H1 (cell line): Measurements from ENCODE around the gene NOX5. TPM values are rescaled to one million over a fixed set of nuclear protein-coding genes. Genes with fewer than 3 reads are reported as not detected.

Experiments
- BRCA1 ChIP-seq: IDR thresholded peaks from 2 replicates; pipeline ENCODE4 v1.6.1; 2012; ENCODE audit warnings: low read depth, low read length, improper control_type of control experiment
- TAF7 ChIP-seq: optimal IDR thresholded peaks from 2 replicates; pipeline ENCODE3; 2011; ENCODE audit warnings: low read depth, mild to moderate bottlenecking, inconsistent platforms, low read length, moderate library complexity, borderline replicate concordance
- polyA plus RNA-seq, 7 experiments: library from polyadenylated mRNA; depleted of rRNA in 3 of 7; stranded (reverse) in 5 of 7; unstranded in 2 of 7; fragments of >200 nt in 5 of 7; fragments of 200-250 nt in 2 of 7; gene quantifications; 1 replicate in 5 of 7; 2 replicates in 1 of 7; 4 replicates in 1 of 7; pipeline versions ENCODE4 v1.2.1 to v1.2.3, GENCODE V29; 2011 to 2013; ENCODE audit warnings: missing spikeins in 2 of 7, mixed read lengths in 2 of 7
- total RNA-seq: library from RNA; stranded (reverse); fragmentation: NEBNext Ultra II Directional; extraction: Animal tissue kit (Norgen Biotek cat#: 25700); gene quantifications from 2 replicates; pipeline ENCODE4 v1.2.1, GENCODE V29; 2021

The NOX5 gene
- total and polyA plus RNA-seq, 2 of the 8 experiments (the other 6 are each of a cell fraction or from before 2014, with no cell fraction given): under 0.01 TPM; not detected in 1

GRCh38 chr15:68997930-68998777 lies 16.3 kb upstream of the NOX5 start (continued):
- TF ChIP-seq TAF7 (no peak), BRCA1 (no peak)
